Breast epithelium (tissue), 3 donors: ENCODE measurements around the gene CHCHD6.

ENCODE experiments used
- POLR2A ChIP-seq: fragments of 450-650 bp; IDR thresholded peaks from one replicate; pipeline ENCODE4 v1.6.1; 2016; ENCODE audit warnings: antibody characterized with exemption, mild to moderate bottlenecking, moderate library complexity
- POLR2AphosphoS5 ChIP-seq, 3 donors: sonication (generic); formaldehyde crosslinking; IDR thresholded peaks; one replicate each; pipeline ENCODE4 v1.6.1; 2017; ENCODE audit warnings: antibody characterized with exemption in 3 of 3
- TF ChIP-seq, protein P1 (sequence below), 3 donors: fragments of 450-650 bp; IDR thresholded peaks; one replicate each; pipeline ENCODE4 v1.5.1; 2016 to 2017; ENCODE audit warnings: antibody characterized with exemption in 3 of 3, mild to moderate bottlenecking in 3 of 3, moderate library complexity in 3 of 3

DNA sequence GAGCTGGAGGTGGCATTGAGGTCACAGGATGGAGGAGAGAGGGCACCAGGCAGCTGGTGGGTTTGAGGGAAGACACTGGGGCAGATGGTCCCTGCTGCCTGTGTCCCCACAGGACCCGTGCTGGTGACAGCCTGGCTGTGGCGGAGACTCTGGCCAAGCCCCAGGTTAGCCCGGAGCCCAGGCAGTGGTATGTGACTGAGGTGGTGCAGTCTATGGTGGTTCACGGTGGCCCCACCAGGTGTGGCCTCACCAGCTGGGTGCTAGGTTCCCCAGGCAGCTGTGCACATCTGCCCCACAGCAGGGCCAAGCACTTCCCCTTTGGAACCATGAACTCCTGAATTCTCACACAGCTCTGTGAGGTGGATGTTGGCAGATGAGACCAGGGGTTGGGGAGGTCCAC is 294.3 kb downstream of the CHCHD6 start:
- TF ChIP-seq POLR2A: no peak
- TF ChIP-seq, protein P1, sequence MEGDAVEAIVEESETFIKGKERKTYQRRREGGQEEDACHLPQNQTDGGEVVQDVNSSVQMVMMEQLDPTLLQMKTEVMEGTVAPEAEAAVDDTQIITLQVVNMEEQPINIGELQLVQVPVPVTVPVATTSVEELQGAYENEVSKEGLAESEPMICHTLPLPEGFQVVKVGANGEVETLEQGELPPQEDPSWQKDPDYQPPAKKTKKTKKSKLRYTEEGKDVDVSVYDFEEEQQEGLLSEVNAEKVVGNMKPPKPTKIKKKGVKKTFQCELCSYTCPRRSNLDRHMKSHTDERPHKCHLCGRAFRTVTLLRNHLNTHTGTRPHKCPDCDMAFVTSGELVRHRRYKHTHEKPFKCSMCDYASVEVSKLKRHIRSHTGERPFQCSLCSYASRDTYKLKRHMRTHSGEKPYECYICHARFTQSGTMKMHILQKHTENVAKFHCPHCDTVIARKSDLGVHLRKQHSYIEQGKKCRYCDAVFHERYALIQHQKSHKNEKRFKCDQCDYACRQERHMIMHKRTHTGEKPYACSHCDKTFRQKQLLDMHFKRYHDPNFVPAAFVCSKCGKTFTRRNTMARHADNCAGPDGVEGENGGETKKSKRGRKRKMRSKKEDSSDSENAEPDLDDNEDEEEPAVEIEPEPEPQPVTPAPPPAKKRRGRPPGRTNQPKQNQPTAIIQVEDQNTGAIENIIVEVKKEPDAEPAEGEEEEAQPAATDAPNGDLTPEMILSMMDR (IDR thresholded peaks at IDR 0.05): no peak
- TF ChIP-seq POLR2AphosphoS5 (IDR thresholded peaks at IDR 0.05): no peak
